ENCODE results near the gene ANLN. TPM values are rescaled to one million over a fixed set of nuclear protein-coding genes. Genes with fewer than 3 reads are reported as not detected.

Gene ANLN
- total RNA-seq = 10 to 100 TPM in 1 of 2 donors, 1 to 10 TPM in 1; 3.9 to 13.7 TPM
- long read RNA-seq = 0 reads

- intact Hi-C loops (cut with DNase I, micrococcal nuclease) = no loop called here
- DNase-seq (peak; percentile 93 to 95), ATAC-seq (peak; percentile 93)
Measured at GRCh38 chr7:36389371-36390198, at the start of gene ANLN. TSS of gene ANLN (plus strand) at chr7:36389862. CDS start at chr7:36390027, 165 bp downstream.

GRCh38 chr7:36343548-36343947 is 46.1 kb upstream of the ANLN start:
- ATAC-seq = no peak
- DNase-seq = no peak
- intact Hi-C loops (cut with DNase I, micrococcal nuclease) = no loop called here

- DNase-seq (no peak), ATAC-seq (no peak)
- intact Hi-C loops (cut with DNase I, micrococcal nuclease) = no loop called here
Measured at GRCh38 chr7:36344622-36345021, 45.0 kb upstream of the ANLN start.

GRCh38 chr7:36346260-36346831 is 43.3 kb upstream of the ANLN start:
- no peak for DNase-seq
- intact Hi-C loops (cut with DNase I, micrococcal nuclease) = no loop called here
- no peak for ATAC-seq

- ATAC-seq (no peak), DNase-seq (no peak)
- intact Hi-C loops (cut with DNase I, micrococcal nuclease) = no loop called here
Measured at GRCh38 chr7:36348256-36348655, 41.4 kb upstream of the ANLN start.

- intact Hi-C loops (cut with DNase I, micrococcal nuclease) = no loop called here
- ATAC-seq (no peak), DNase-seq (no peak)
Measured at GRCh38 chr7:36348771-36349170, 40.9 kb upstream of the ANLN start.

GRCh38 chr7:36349626-36350025 is 40.0 kb upstream of the ANLN start:
- ATAC-seq (no peak), DNase-seq (no peak)
- intact Hi-C loops (cut with DNase I, micrococcal nuclease) = no loop called here

GRCh38 chr7:36355490-36355889 is 34.2 kb upstream of the ANLN start:
- intact Hi-C loops (cut with DNase I, micrococcal nuclease) = no loop called here
- no peak for ATAC-seq
- no peak for DNase-seq

- ATAC-seq (no peak), DNase-seq (no peak)
Measured at GRCh38 chr7:36357054-36357453, 32.6 kb upstream of the ANLN start.

GRCh38 chr7:36358589-36358988 is 31.1 kb upstream of the ANLN start:
- intact Hi-C loops (cut with DNase I, micrococcal nuclease) = no loop called here
- DNase-seq (no peak), ATAC-seq (no peak)

More at GRCh38 chr7:36357054-36357453, 32.6 kb upstream of the ANLN start:
- intact Hi-C loops (cut with DNase I, micrococcal nuclease) = no loop called here

- ATAC-seq (no peak), DNase-seq (no peak)
- intact Hi-C loops (cut with DNase I, micrococcal nuclease) = no loop called here
Measured at GRCh38 chr7:36360244-36360643, 29.4 kb upstream of the ANLN start.

GRCh38 chr7:36361227-36361626 is 28.4 kb upstream of the ANLN start:
- DNase-seq (no peak), ATAC-seq (no peak)
- intact Hi-C loops (cut with DNase I, micrococcal nuclease) = no loop called here

GRCh38 chr7:36363515-36363914 is 26.1 kb upstream of the ANLN start:
- no peak for ATAC-seq
- DNase-seq = no peak
- intact Hi-C loops (cut with DNase I, micrococcal nuclease) = no loop called here

GRCh38 chr7:36366005-36366717 is 23.5 kb upstream of the ANLN start:
- intact Hi-C loops (cut with DNase I, micrococcal nuclease) = no loop called here
- ATAC-seq (no peak), DNase-seq (no peak)

- DNase-seq (peak; percentile 85 to 93), ATAC-seq (peak; percentile 99)
- intact Hi-C loops (cut with DNase I, micrococcal nuclease) = no loop called here
Measured at GRCh38 chr7:36366718-36367560, 22.7 kb upstream of the ANLN start.

GRCh38 chr7:36367561-36368077 is 22.0 kb upstream of the ANLN start:
- DNase-seq = peak in 1 of 2 donors; percentile 14
- intact Hi-C loops (cut with DNase I, micrococcal nuclease) = no loop called here
- no peak for ATAC-seq

GRCh38 chr7:36368496-36368895 is 21.2 kb upstream of the ANLN start:
- intact Hi-C loops (cut with DNase I, micrococcal nuclease) = no loop called here
- DNase-seq (no peak), ATAC-seq (no peak)

- ATAC-seq (no peak), DNase-seq (no peak)
- intact Hi-C loops (cut with DNase I, micrococcal nuclease) = no loop called here
Measured at GRCh38 chr7:36369171-36369570, 20.5 kb upstream of the ANLN start.

- ATAC-seq (no peak), DNase-seq (no peak)
- intact Hi-C loops (cut with DNase I, micrococcal nuclease) = no loop called here
Measured at GRCh38 chr7:36370046-36370445, 19.6 kb upstream of the ANLN start.

Data from left colon (tissue), 2 donors.